Panc1 (cell line): ENCODE results near the gene HUS1B. TPM values are rescaled to one million over a fixed set of nuclear protein-coding genes. Genes with fewer than 3 reads are reported as not detected.

ENCODE experiments used
- ATAC-seq: fragments of 200-7000 bp; cut with Tn5 transposase; 2 replicates; pipeline ENCODE4 v1.9.1; 2020; ENCODE audit warnings: mild to moderate bottlenecking, moderate library complexity
- BruUV-seq: library from RNA; stranded (reverse); fragments of 400-500 nt; replicated peaks from 2 replicates; lab custom pipeline; 2021; lab: Mats Ljungman, UMichigan
- CTCF ChIA-PET: fragments of 300-600 bp; sonication (Branson Sonifier 250); formaldehyde crosslinking; loops from one replicate; lab custom pipeline; 2022; ENCODE audit warnings: antibody characterized with exemption; lab: Charles Lee
- POLR2A ChIA-PET: fragments of 300-600 bp; sonication (Branson Sonifier 250); formaldehyde crosslinking; loops from one replicate; lab custom pipeline; 2022; ENCODE audit warnings: antibody characterized with exemption; lab: Charles Lee
- DNase-seq: peaks from one replicate; pipeline ENCODE4 v3.0.0-alpha.2; 2010; ENCODE audit warnings: low read depth, low spot score
- H3K27ac ChIP-seq: 2 replicates; pipeline ENCODE4 v1.5.1; 2011; ENCODE audit warnings: mild to moderate bottlenecking, low read length, inconsistent platforms
- H3K27me3 ChIP-seq: fragments of 200-500 bp; sonication (Bioruptor generic); 2 replicates; pipeline ENCODE4 v1.6.0; 2014; ENCODE audit warnings: low read length, inconsistent platforms; ENCODE audit not compliant: control insufficient read depth, insufficient read depth
- H3K36me3 ChIP-seq: fragments of 200-500 bp; sonication (Bioruptor generic); 2 replicates; pipeline ENCODE4 v1.5.1; 2014; ENCODE audit warnings: inconsistent platforms, mild to moderate bottlenecking, low read length, moderate library complexity; ENCODE audit not compliant: control insufficient read depth, insufficient read depth
- H3K4me1 ChIP-seq: 2 replicates; pipeline ENCODE4 v1.5.1; 2011; ENCODE audit warnings: inconsistent platforms, mild to moderate bottlenecking, low read length, moderate library complexity; ENCODE audit not compliant: control insufficient read depth, insufficient read depth
- H3K4me3 ChIP-seq, 2 experiments: 2 replicates each; pipeline ENCODE4 v1.5.1; 2011 to 2012; ENCODE audit warnings: low read depth in 2 of 2, low read length in 2 of 2, mild to moderate bottlenecking in 2 of 2, inconsistent platforms in 1 of 2, moderate library complexity in 1 of 2
- H3K9me3 ChIP-seq: fragments of 200-500 bp; sonication (Bioruptor generic); 2 replicates; pipeline ENCODE4 v1.5.1; 2014; ENCODE audit warnings: low read depth, mild to moderate bottlenecking, inconsistent platforms, low read length, moderate library complexity; ENCODE audit not compliant: control insufficient read depth, insufficient read depth
- CTCF ChIP-seq: fragments of 450-650 bp; IDR thresholded peaks from 2 replicates; pipeline ENCODE4 v1.5.1; 2017; ENCODE audit warnings: mild to moderate bottlenecking
- POLR2AphosphoS5 ChIP-seq: IDR thresholded peaks from 2 replicates; pipeline ENCODE4 v1.6.1; 2012; ENCODE audit warnings: mild to moderate bottlenecking, low read depth, low read length, moderate library complexity
- REST ChIP-seq, 2 experiments: IDR thresholded peaks; 2 replicates each; pipeline ENCODE4 v1.6.1; 2011 to 2012; ENCODE audit warnings: low read depth in 2 of 2, control low read depth in 1 of 2, low read length in 1 of 2, mild to moderate bottlenecking in 1 of 2, moderate library complexity in 1 of 2; ENCODE audit not compliant: insufficient read depth in 1 of 2
- SIN3A ChIP-seq: IDR thresholded peaks from 2 replicates; pipeline ENCODE4 v1.6.1; 2012; ENCODE audit warnings: low read depth, mild to moderate bottlenecking, low read length, moderate library complexity, borderline replicate concordance; ENCODE audit not compliant: insufficient read depth
- TCF7L2 ChIP-seq: IDR thresholded peaks from 2 replicates; pipeline ENCODE4 v1.6.1; 2011; ENCODE audit warnings: mild to moderate bottlenecking, low read depth, low read length, inconsistent platforms
- in situ Hi-C: cut with HindIII; loops from 2 replicates; pipeline ENCODE4 v1.10.0; 2016; ENCODE audit warnings: low sequenced_read_pairs, low pct_unique_long_range_greater_than_20kb
- intact Hi-C: fragments of 100-400 bp; cut with micrococcal nuclease; formaldehyde crosslinking; loops from one replicate; pipeline ENCODE4 v1.10.0; 2022; ENCODE audit not compliant: unreplicated experiment
- total RNA-seq: library from RNA; stranded (reverse); gene quantifications from one replicate; pipeline ENCODE4 v1.2.1, GENCODE V29; 2021; ENCODE audit not compliant: unreplicated experiment

Gene HUS1B
- total RNA-seq, 1 experiment from 2014 or later = 0.74 TPM

- in situ Hi-C loops (no loop called here), intact Hi-C loops (no loop called here)
- DNase-seq (no peak), ATAC-seq (no peak)
- Histone ChIP-seq H3K4me3 (no peak overlapping the region), H3K27ac (no peak overlapping the region), H3K9me3 (no peaks in the 10 kb centered on the region), H3K4me1 (no peaks in the 10 kb centered on the region), H3K27me3 (no peaks in the 10 kb centered on the region), H3K36me3 (no peaks in the 10 kb centered on the region; the same call in 1 of the 2 replicates)
- no TSS peak for BruUV-seq
- TF ChIP-seq TCF7L2 = no peak
- no peak for TF ChIP-seq POLR2AphosphoS5
- no peak for TF ChIP-seq REST (IDR thresholded peaks at IDR 0.05; ENCODE audit: insufficient read depth in 1 of 2, low read depth in 2 of 2, low read length in 1 of 2)
- TF ChIP-seq CTCF = no peak
- TF ChIP-seq SIN3A = no peak
- ChIA-PET POLR2A (no interaction called here), CTCF (no interaction called here)
Measured at GRCh38 chr6:611928-612327, 45.0 kb downstream of the HUS1B start.

- Histone ChIP-seq H3K4me3 (no peak overlapping the region), H3K27me3 (no peaks in the 10 kb centered on the region), H3K36me3 (no peaks in the 10 kb centered on the region; the same call in 1 of the 2 replicates), H3K9me3 (no peaks in the 10 kb centered on the region), H3K27ac (no peak overlapping the region), H3K4me1 (no peaks in the 10 kb centered on the region)
- ATAC-seq (no peak), DNase-seq (no peak)
- no peak for TF ChIP-seq SIN3A
- no peak for TF ChIP-seq CTCF
- TF ChIP-seq TCF7L2 = no peak
- TF ChIP-seq POLR2AphosphoS5 = no peak
- TF ChIP-seq REST (IDR thresholded peaks at IDR 0.05; ENCODE audit: insufficient read depth in 1 of 2, low read depth in 2 of 2, low read length in 1 of 2) = no peak
- no TSS peak for BruUV-seq
- intact Hi-C loops = no loop called here
- ChIA-PET CTCF (no interaction called here), POLR2A (no interaction called here)
- in situ Hi-C loops = no loop called here
Measured at GRCh38 chr6:610882-611281, 46.0 kb downstream of the HUS1B start.
